IMR-90 (cell line): Measurements from ENCODE around the gene ATRX. TPM values are rescaled to one million over a fixed set of nuclear protein-coding genes. Genes with fewer than 3 reads are reported as not detected.

Source experiments
- ATAC-seq: fragments of 200-7000 bp; cut with Tn5 transposase; 2 replicates; pipeline ENCODE4 v1.9.1; 2020; ENCODE audit warnings: low read depth, mild to moderate bottlenecking, moderate library complexity
- BruUV-seq: library from RNA; stranded (reverse); fragments of 400-500 nt; replicated peaks from 2 replicates; lab custom pipeline; 2021; lab: Mats Ljungman, UMichigan
- CTCF ChIA-PET: fragments of 300-600 bp; formaldehyde crosslinking; extraction: SDS; loops from one replicate; lab custom pipeline; 2021; ENCODE audit warnings: antibody characterized with exemption; lab: Yijun Ruan, JAX
- POLR2A ChIA-PET: fragments of 300-600 bp; sonication (Branson Sonifier 250); formaldehyde crosslinking; loops from one replicate; lab custom pipeline; 2022; ENCODE audit warnings: antibody characterized with exemption; ENCODE audit not compliant: unreplicated experiment; lab: Charles Lee
- DNase-seq: peaks from one replicate; pipeline ENCODE4 v3.0.0; 2013
- H2AFZ ChIP-seq: replicated peaks from 2 replicates; pipeline ENCODE3; 2013; ENCODE audit warnings: low read length, mild to moderate bottlenecking; ENCODE audit not compliant: poor library complexity
- H2AK5ac ChIP-seq: 2 replicates; pipeline ENCODE4 v1.6.1; 2013; ENCODE audit warnings: low read depth, low read length, inconsistent platforms
- H2AK9ac ChIP-seq: replicated peaks from 2 replicates; pipeline ENCODE3; 2013; ENCODE audit warnings: mild to moderate bottlenecking, low read depth, low read length, moderate library complexity; ENCODE audit not compliant: poor library complexity
- H2BK120ac ChIP-seq: 2 replicates; pipeline ENCODE4 v1.6.1; 2013; ENCODE audit warnings: low read depth, low read length, inconsistent platforms
- H2BK15ac ChIP-seq: 3 replicates; pipeline ENCODE4 v1.6.1; 2013; ENCODE audit warnings: low read depth, low read length, inconsistent platforms
- H2BK20ac ChIP-seq: 2 replicates; pipeline ENCODE4 v1.6.1; 2013; ENCODE audit warnings: low read depth, mild to moderate bottlenecking, inconsistent platforms, low read length, moderate library complexity
- H2BK5ac ChIP-seq: 2 replicates; pipeline ENCODE4 v1.6.1; 2013; ENCODE audit warnings: mild to moderate bottlenecking, low read depth, low read length, inconsistent platforms; ENCODE audit not compliant: poor library complexity, severe bottlenecking
- H3K14ac ChIP-seq: replicated peaks from 2 replicates; pipeline ENCODE4 v1.6.1; 2013; ENCODE audit warnings: low read depth, low read length, inconsistent platforms
- H3K18ac ChIP-seq: 2 replicates; pipeline ENCODE4 v1.6.1; 2013; ENCODE audit warnings: low read depth, low read length, control low read depth
- H3K23ac ChIP-seq: 2 replicates; pipeline ENCODE4 v1.6.1; 2013; ENCODE audit warnings: low read depth, low read length, inconsistent platforms
- H3K27ac ChIP-seq: 2 replicates; pipeline ENCODE4 v1.5.1; 2013; ENCODE audit warnings: mild to moderate bottlenecking, control low read depth, low read length; ENCODE audit not compliant: insufficient read depth
- H3K27me3 ChIP-seq: 2 replicates; pipeline ENCODE4 v1.6.1; 2013; ENCODE audit warnings: low read length; ENCODE audit not compliant: control insufficient read depth, insufficient read depth
- H3K36me3 ChIP-seq: 2 replicates; pipeline ENCODE4 v1.6.1; 2013; ENCODE audit warnings: low read length, mixed read lengths; ENCODE audit not compliant: control insufficient read depth, insufficient read depth
- H3K4ac ChIP-seq: 2 replicates; pipeline ENCODE4 v1.6.1; 2013; ENCODE audit warnings: low read depth, low read length, inconsistent platforms
- H3K4me1 ChIP-seq: 2 replicates; pipeline ENCODE4 v1.6.1; 2013; ENCODE audit warnings: low read length, mixed read lengths; ENCODE audit not compliant: control insufficient read depth, insufficient read depth
- H3K4me2 ChIP-seq: 2 replicates; pipeline ENCODE4 v1.6.1; 2013; ENCODE audit warnings: low read depth, mild to moderate bottlenecking, control low read depth, low read length, moderate library complexity
- H3K4me3 ChIP-seq: 2 replicates; pipeline ENCODE4 v1.5.1; 2013; ENCODE audit warnings: low read depth, mild to moderate bottlenecking, control low read depth, low read length, moderate library complexity; ENCODE audit not compliant: insufficient read depth
- H3K56ac ChIP-seq: 2 replicates; pipeline ENCODE4 v1.6.1; 2013; ENCODE audit warnings: low read length, inconsistent platforms; ENCODE audit not compliant: insufficient read depth; ENCODE audit errors: extremely low read depth
- H3K79me1 ChIP-seq, 2 experiments: 2 replicates each; pipeline ENCODE4 v1.6.1; 2013; ENCODE audit warnings: low read length in 2 of 2, inconsistent platforms in 1 of 2, low read depth in 1 of 2
- H3K9ac ChIP-seq: 2 replicates; pipeline ENCODE4 v1.6.1; 2013; ENCODE audit warnings: low read depth, low read length, control low read depth
- H3K9me1 ChIP-seq: 2 replicates; pipeline ENCODE4 v1.6.1; 2013; ENCODE audit warnings: low read length, inconsistent platforms; ENCODE audit not compliant: insufficient read depth
- H3K9me3 ChIP-seq: 2 replicates; pipeline ENCODE4 v1.6.1; 2013; ENCODE audit warnings: low read length; ENCODE audit not compliant: control insufficient read depth, insufficient read depth
- H4K20me1 ChIP-seq: 2 replicates; pipeline ENCODE4 v1.6.1; 2013; ENCODE audit warnings: low read length, inconsistent platforms; ENCODE audit not compliant: insufficient read depth
- H4K5ac ChIP-seq: 2 replicates; pipeline ENCODE4 v1.6.1; 2013; ENCODE audit warnings: mild to moderate bottlenecking, low read depth, low read length, control low read depth
- H4K8ac ChIP-seq, 2 experiments: 2 replicates each; pipeline ENCODE4 v1.6.1; 2013; ENCODE audit warnings: low read depth in 2 of 2, low read length in 2 of 2, control low read depth in 1 of 2, inconsistent platforms in 1 of 2
- H4K91ac ChIP-seq: 2 replicates; pipeline ENCODE4 v1.6.1; 2013; ENCODE audit warnings: low read depth, low read length, inconsistent platforms; ENCODE audit not compliant: insufficient read depth
- CEBPB ChIP-seq: IDR thresholded peaks from 2 replicates; pipeline ENCODE4 v1.6.1; 2012; ENCODE audit warnings: low read depth, low read length, improper control_type of control experiment
- ELK1 ChIP-seq: fragments of 150-350 bp; IDR thresholded peaks from 2 replicates; pipeline ENCODE4 v1.6.1; 2016; ENCODE audit warnings: low read depth, mild to moderate bottlenecking, low read length, moderate library complexity, borderline replicate concordance
- POLR2A ChIP-seq: IDR thresholded peaks from 2 replicates; pipeline ENCODE4 v1.6.1; 2012; ENCODE audit warnings: mild to moderate bottlenecking, low read depth, low read length
- WGBS, 2 experiments: methylation state at CpG; one replicate each; pipeline versions ENCODE4 v1.1.5 to v1.1.7; 2013; ENCODE audit warnings: missing lambda C conversion rate in 2 of 2; ENCODE audit not compliant: insufficient read length in 1 of 2; ENCODE audit errors: extremely low coverage in 2 of 2; 5-methylcytosine and 5-hydroxymethylcytosine counted together
- dilution Hi-C: fragments of 300-500 bp; cut with HindIII; formaldehyde crosslinking; loops from one replicate; pipeline ENCODE4 v1.14.3; 2018; ENCODE audit warnings: low sequenced_read_pairs; ENCODE audit not compliant: unreplicated experiment
- in situ Hi-C: fragments of 300-500 bp; cut with MboI; formaldehyde crosslinking; loops from 3 replicates; pipeline ENCODE4 v1.14.3; 2019; ENCODE audit warnings: low sequenced_read_pairs, inconsistent platforms, mixed read lengths
- intact Hi-C: fragments of 100-400 bp; cut with micrococcal nuclease; formaldehyde crosslinking; loops from 2 replicates; pipeline ENCODE4 v1.10.0; 2022
- polyA plus RNA-seq, 3 experiments: library from polyadenylated mRNA; depleted of rRNA; stranded (reverse); fragments of >200 nt; gene quantifications; 2 replicates each; pipeline ENCODE4 v1.2.3, GENCODE V29; 2012; ENCODE audit warnings: low replicate concordance in 1 of 3
- total RNA-seq: library from RNA; depleted of rRNA; stranded (reverse); fragments of >200 nt; gene quantifications from 2 replicates; pipeline ENCODE4 v1.2.3, GENCODE V29; 2012

ATRX gene
- total and polyA plus RNA-seq, 2 of the 4 experiments (the other 2 are of a cell fraction), result 20.7 to 73.8 TPM

GRCh38 chrX:77749695-77750094, 36.3 kb downstream of the ATRX start:
- BruUV-seq, result no TSS peak
- ATAC-seq, result peak; percentile 48
- H3K9me1 ChIP-seq, result peaks cover 2% of the 10 kb centered on the region; the same call in 1 of the 2 replicates
- no peak overlapping the region for H3K23ac ChIP-seq
- H2AK9ac ChIP-seq, result no peak overlapping the region
- no peak overlapping the region for H3K9ac ChIP-seq
- TF ChIP-seq CEBPB, result peak; percentile 50; the same call in 1 of the 2 replicates
- TF ChIP-seq POLR2A, result no peak
- TF ChIP-seq ELK1, result no peak
- H3K27me3 ChIP-seq, result no peaks in the 10 kb centered on the region
- no peak overlapping the region for H2AFZ ChIP-seq
- H3K4me3 ChIP-seq, result no peak overlapping the region
- no peak overlapping the region for H4K8ac ChIP-seq
- no peaks in the 10 kb centered on the region for H3K9me3 ChIP-seq
- no peaks in the 10 kb centered on the region; the same call in 1 of the 2 replicates for H3K36me3 ChIP-seq
- peak; percentile 82 for DNase-seq
- no peak overlapping the region for H3K4me2 ChIP-seq
- no peak overlapping the region for H2BK5ac ChIP-seq
- H2BK20ac ChIP-seq, result no peak overlapping the region
- no peak overlapping the region for H3K4ac ChIP-seq
- 7% methylated on average over 2 of the region's 5 CpGs; no CpG with 5 or more reads in 1 of the 2 experiments for WGBS, 2 experiments
- no peak overlapping the region for H2BK15ac ChIP-seq
- no peak overlapping the region for H2BK120ac ChIP-seq
- intact Hi-C loops (no loop called here), dilution Hi-C loops (no loop called here), in situ Hi-C loops (no loop called here)
- CTCF ChIA-PET, result no interaction called here
- H3K27ac ChIP-seq, result no peak overlapping the region
- H3K79me1 ChIP-seq, result peaks cover 0 to 4% of the 10 kb centered on the region in 2 experiments; a peak in 2 of 4 replicates
- peaks cover 24% of the 10 kb centered on the region for H4K20me1 ChIP-seq
- no peak overlapping the region for H4K5ac ChIP-seq
- no peak overlapping the region for H3K14ac ChIP-seq
- no peak overlapping the region for H3K18ac ChIP-seq
- H3K56ac ChIP-seq, result no peak overlapping the region
- no peaks in the 10 kb centered on the region for H3K4me1 ChIP-seq
- no peak overlapping the region for H4K91ac ChIP-seq
- no peak overlapping the region for H2AK5ac ChIP-seq
- POLR2A ChIA-PET, result no interaction called here
